Measurements from ENCODE around the gene PRKN. TPM values are rescaled to one million over a fixed set of nuclear protein-coding genes. Genes with fewer than 3 reads are reported as not detected.

PRKN gene
- total RNA-seq, 1 donor from 2014 or later, result 1.2 TPM

DNA sequence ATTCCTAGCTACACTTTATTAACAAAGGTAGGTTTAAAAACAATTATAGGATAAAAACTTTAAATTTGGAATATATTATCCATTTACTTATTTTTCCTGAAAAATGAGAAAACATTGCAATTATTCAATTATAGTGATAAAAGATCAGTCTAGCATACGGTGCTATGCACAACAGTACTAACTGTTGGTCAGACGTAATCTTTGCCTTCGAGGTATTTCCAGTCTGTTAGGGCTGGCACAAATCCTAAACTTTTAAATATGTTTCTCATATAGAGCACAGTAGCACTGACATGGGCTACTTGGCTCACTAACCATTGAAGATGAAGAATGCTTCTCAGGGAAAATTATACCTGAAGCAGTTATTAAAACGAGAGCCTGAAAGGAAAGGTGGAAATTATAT is 214.8 kb downstream of the PRKN start:
- TF ChIP-seq, protein P1, sequence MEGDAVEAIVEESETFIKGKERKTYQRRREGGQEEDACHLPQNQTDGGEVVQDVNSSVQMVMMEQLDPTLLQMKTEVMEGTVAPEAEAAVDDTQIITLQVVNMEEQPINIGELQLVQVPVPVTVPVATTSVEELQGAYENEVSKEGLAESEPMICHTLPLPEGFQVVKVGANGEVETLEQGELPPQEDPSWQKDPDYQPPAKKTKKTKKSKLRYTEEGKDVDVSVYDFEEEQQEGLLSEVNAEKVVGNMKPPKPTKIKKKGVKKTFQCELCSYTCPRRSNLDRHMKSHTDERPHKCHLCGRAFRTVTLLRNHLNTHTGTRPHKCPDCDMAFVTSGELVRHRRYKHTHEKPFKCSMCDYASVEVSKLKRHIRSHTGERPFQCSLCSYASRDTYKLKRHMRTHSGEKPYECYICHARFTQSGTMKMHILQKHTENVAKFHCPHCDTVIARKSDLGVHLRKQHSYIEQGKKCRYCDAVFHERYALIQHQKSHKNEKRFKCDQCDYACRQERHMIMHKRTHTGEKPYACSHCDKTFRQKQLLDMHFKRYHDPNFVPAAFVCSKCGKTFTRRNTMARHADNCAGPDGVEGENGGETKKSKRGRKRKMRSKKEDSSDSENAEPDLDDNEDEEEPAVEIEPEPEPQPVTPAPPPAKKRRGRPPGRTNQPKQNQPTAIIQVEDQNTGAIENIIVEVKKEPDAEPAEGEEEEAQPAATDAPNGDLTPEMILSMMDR (IDR thresholded peaks at IDR 0.05; ENCODE audit: insufficient read depth, low read length, poor library complexity, severe bottlenecking), result no peak
- no peak for DNase-seq (ENCODE audit: low read depth)
- Histone ChIP-seq H3K4me3 (ENCODE audit: low read depth, low read length) (no peak overlapping the region), H3K36me3 (ENCODE audit: control insufficient read depth, insufficient read depth, low read length) (no peaks in the 10 kb centered on the region), H3K27me3 (ENCODE audit: control insufficient read depth, insufficient read depth, low read length) (no peaks in the 10 kb centered on the region)

GRCh38 chr6:162497389-162497788 is 230.2 kb downstream of the PRKN start:
- no peak for DNase-seq (ENCODE audit: low read depth)
- no peak overlapping the region for H3K4me3 ChIP-seq (ENCODE audit: low read depth, low read length)
- no peaks in the 10 kb centered on the region for H3K36me3 ChIP-seq (ENCODE audit: control insufficient read depth, insufficient read depth, low read length)
- TF ChIP-seq, protein P1 (IDR thresholded peaks at IDR 0.05; ENCODE audit: insufficient read depth, low read length, poor library complexity, severe bottlenecking), result no peak
- no peaks in the 10 kb centered on the region for H3K27me3 ChIP-seq (ENCODE audit: control insufficient read depth, insufficient read depth, low read length)

DNA sequence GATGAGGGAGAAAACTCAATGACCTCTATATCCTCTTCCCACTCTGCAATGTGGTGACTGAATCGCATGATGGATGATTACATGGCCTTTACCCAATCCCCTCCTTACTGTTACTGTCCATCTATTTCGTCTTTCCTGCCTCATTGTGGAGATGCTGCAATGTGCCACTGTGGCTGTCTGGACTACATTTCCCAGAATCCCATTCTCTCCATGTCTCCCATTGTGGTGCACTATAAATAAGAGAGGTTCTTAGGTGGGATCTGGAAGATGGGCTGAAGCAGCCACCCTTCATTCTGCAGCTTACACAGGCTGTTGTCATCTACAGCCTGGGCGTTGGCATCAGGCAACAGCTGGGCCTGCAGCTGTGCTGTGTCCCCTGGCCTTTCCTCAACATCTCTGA is 233.6 kb downstream of the PRKN start:
- no peak for DNase-seq (ENCODE audit: low read depth)
- no peaks in the 10 kb centered on the region for H3K36me3 ChIP-seq (ENCODE audit: control insufficient read depth, insufficient read depth, low read length)
- no peak overlapping the region for H3K4me3 ChIP-seq (ENCODE audit: low read depth, low read length)
- TF ChIP-seq, protein P1 (IDR thresholded peaks at IDR 0.05; ENCODE audit: insufficient read depth, low read length, poor library complexity, severe bottlenecking), result no peak
- H3K27me3 ChIP-seq (ENCODE audit: control insufficient read depth, insufficient read depth, low read length), result no peaks in the 10 kb centered on the region

GRCh38 chr6:162491637-162492036 is 235.9 kb downstream of the PRKN start:
- no peak overlapping the region for H3K4me3 ChIP-seq (ENCODE audit: low read depth, low read length)
- no peaks in the 10 kb centered on the region for H3K36me3 ChIP-seq (ENCODE audit: control insufficient read depth, insufficient read depth, low read length)
- TF ChIP-seq, protein P1 (IDR thresholded peaks at IDR 0.05; ENCODE audit: insufficient read depth, low read length, poor library complexity, severe bottlenecking), result no peak
- H3K27me3 ChIP-seq (ENCODE audit: control insufficient read depth, insufficient read depth, low read length), result no peaks in the 10 kb centered on the region
- no peak for DNase-seq (ENCODE audit: low read depth)

- Histone ChIP-seq H3K27me3 (ENCODE audit: control insufficient read depth, insufficient read depth, low read length) (no peaks in the 10 kb centered on the region), H3K4me3 (ENCODE audit: low read depth, low read length) (no peak overlapping the region), H3K36me3 (ENCODE audit: control insufficient read depth, insufficient read depth, low read length) (no peaks in the 10 kb centered on the region)
- TF ChIP-seq, protein P1 (IDR thresholded peaks at IDR 0.05; ENCODE audit: insufficient read depth, low read length, poor library complexity, severe bottlenecking), result no peak
- DNase-seq (ENCODE audit: low read depth), result no peak
These were observed 238.2 kb downstream of the PRKN start for GRCh38 chr6:162489101-162489976.

GRCh38 chr6:162488444-162488843 is 239.1 kb downstream of the PRKN start:
- Histone ChIP-seq H3K27me3 (ENCODE audit: control insufficient read depth, insufficient read depth, low read length) (no peaks in the 10 kb centered on the region), H3K36me3 (ENCODE audit: control insufficient read depth, insufficient read depth, low read length) (no peaks in the 10 kb centered on the region), H3K4me3 (ENCODE audit: low read depth, low read length) (no peak overlapping the region)
- no peak for DNase-seq (ENCODE audit: low read depth)
- TF ChIP-seq, protein P1 (IDR thresholded peaks at IDR 0.05; ENCODE audit: insufficient read depth, low read length, poor library complexity, severe bottlenecking), result no peak

Measured in kidney epithelial cell (primary cell).